Measurements from ENCODE around the gene MVD. TPM values are rescaled to one million over a fixed set of nuclear protein-coding genes. Genes with fewer than 3 reads are reported as not detected.

Gene MVD
- total RNA-seq, 1 donor from 2014 or later, result 78.1 TPM

GRCh38 chr16:88700322-88700635 is 37.4 kb upstream of the MVD start:
- peaks cover 3% of the 10 kb centered on the region for H3K4me1 Mint-ChIP-seq (ENCODE audit: low read depth)
- no peak overlapping the region for H3K27ac Mint-ChIP-seq
- no peaks in the 10 kb centered on the region for H3K27me3 Mint-ChIP-seq
- TF ChIP-seq, protein P1, sequence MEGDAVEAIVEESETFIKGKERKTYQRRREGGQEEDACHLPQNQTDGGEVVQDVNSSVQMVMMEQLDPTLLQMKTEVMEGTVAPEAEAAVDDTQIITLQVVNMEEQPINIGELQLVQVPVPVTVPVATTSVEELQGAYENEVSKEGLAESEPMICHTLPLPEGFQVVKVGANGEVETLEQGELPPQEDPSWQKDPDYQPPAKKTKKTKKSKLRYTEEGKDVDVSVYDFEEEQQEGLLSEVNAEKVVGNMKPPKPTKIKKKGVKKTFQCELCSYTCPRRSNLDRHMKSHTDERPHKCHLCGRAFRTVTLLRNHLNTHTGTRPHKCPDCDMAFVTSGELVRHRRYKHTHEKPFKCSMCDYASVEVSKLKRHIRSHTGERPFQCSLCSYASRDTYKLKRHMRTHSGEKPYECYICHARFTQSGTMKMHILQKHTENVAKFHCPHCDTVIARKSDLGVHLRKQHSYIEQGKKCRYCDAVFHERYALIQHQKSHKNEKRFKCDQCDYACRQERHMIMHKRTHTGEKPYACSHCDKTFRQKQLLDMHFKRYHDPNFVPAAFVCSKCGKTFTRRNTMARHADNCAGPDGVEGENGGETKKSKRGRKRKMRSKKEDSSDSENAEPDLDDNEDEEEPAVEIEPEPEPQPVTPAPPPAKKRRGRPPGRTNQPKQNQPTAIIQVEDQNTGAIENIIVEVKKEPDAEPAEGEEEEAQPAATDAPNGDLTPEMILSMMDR (IDR thresholded peaks at IDR 0.05; ENCODE audit: unreplicated experiment), result no peak
- no peak overlapping the region for H3K4me3 Mint-ChIP-seq (ENCODE audit: low read depth)
- peaks cover 2% of the 10 kb centered on the region for H3K36me3 Mint-ChIP-seq (ENCODE audit: insufficient read depth)
- H3K9me3 Mint-ChIP-seq (ENCODE audit: low read depth), result no peaks in the 10 kb centered on the region
- no peak for DNase-seq (ENCODE audit: low spot score, unreplicated experiment)

- Mint-ChIP-seq H3K4me1 (ENCODE audit: low read depth) (peaks cover 1% of the 10 kb centered on the region), H3K36me3 (ENCODE audit: insufficient read depth) (peaks cover 2% of the 10 kb centered on the region), H3K4me3 (ENCODE audit: low read depth) (no peak overlapping the region), H3K9me3 (ENCODE audit: low read depth) (no peaks in the 10 kb centered on the region), H3K27me3 (no peaks in the 10 kb centered on the region), H3K27ac (no peak overlapping the region)
- no peak for DNase-seq (ENCODE audit: low spot score, unreplicated experiment)
- TF ChIP-seq, protein P1 (IDR thresholded peaks at IDR 0.05; ENCODE audit: unreplicated experiment), result no peak
Observed at GRCh38 chr16:88699180-88699579, 36.3 kb upstream of the MVD start.

DNA sequence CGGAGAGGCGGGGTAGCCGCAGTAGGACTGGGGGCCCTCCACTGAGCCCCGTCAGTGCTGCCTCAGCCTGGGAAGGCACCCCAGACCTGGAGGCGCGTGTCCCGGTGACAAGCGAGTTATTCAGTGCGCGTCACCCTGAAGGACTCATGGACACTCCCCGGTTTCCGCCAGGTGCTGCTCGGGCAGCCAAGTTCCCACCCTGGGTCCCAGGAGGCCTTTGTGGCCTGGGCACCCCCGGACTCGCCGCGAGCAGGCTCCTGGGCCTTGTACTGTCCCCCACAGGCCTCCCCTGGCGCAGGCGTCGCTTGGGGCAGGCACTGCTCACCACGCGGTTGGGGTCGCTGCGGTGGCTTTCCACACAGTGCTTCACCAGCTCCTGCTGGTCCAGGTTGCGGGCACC is 35.8 kb upstream of the MVD start:
- Mint-ChIP-seq H3K4me1 (ENCODE audit: low read depth) (no peaks in the 10 kb centered on the region), H3K4me3 (ENCODE audit: low read depth) (no peak overlapping the region), H3K27me3 (no peaks in the 10 kb centered on the region), H3K9me3 (ENCODE audit: low read depth) (no peaks in the 10 kb centered on the region), H3K36me3 (ENCODE audit: insufficient read depth) (peaks cover 2% of the 10 kb centered on the region), H3K27ac (no peak overlapping the region)
- TF ChIP-seq, protein P1 (IDR thresholded peaks at IDR 0.05; ENCODE audit: unreplicated experiment), result no peak
- DNase-seq (ENCODE audit: low spot score, unreplicated experiment), result no peak

- DNase-seq (ENCODE audit: low spot score, unreplicated experiment), result no peak
- no peak overlapping the region for H3K27ac Mint-ChIP-seq
- no peaks in the 10 kb centered on the region for H3K4me1 Mint-ChIP-seq (ENCODE audit: low read depth)
- H3K27me3 Mint-ChIP-seq, result no peaks in the 10 kb centered on the region
- no peaks in the 10 kb centered on the region for H3K9me3 Mint-ChIP-seq (ENCODE audit: low read depth)
- peaks cover 2% of the 10 kb centered on the region for H3K36me3 Mint-ChIP-seq (ENCODE audit: insufficient read depth)
- H3K4me3 Mint-ChIP-seq (ENCODE audit: low read depth), result no peak overlapping the region
- TF ChIP-seq, protein P1 (IDR thresholded peaks at IDR 0.05; ENCODE audit: unreplicated experiment), result peak; percentile 47
Observed at GRCh38 chr16:88697831-88698615, 35.1 kb upstream of the MVD start.

DNA sequence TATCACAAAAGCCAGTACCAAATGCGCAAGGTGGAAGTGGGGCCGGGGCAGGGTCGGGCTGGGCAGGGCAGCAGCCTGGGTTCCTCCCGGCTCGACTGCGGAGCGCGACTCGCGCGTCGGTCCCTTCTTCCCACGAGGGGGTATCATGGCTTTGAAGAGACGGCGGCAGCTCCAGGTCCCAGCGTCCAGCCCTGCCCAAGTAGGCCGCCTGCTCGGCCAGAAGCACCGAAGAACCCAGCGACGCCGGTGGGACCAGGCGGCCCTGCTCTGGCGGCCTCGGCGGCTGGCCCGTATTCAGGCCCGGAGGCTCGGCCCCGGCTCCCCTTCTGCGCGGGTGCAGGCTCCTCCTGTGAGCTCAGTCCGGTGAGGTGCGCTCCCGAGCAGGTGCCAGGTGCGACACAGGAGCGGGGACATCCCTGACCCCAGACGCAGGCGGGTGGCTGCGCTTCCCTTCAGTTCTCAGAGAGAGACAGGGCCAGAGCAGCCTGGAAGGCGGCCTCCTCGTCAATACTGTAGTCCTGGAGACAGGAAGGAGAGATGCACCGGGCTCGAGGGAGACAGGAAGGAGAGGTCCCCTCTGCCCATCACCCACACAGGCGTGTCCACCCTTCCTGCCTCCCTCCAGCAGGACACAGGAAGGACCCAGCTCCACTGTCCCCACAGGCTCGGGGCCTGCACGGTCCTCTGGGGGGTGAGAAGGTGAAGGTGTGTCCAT is 34.4 kb upstream of the MVD start:
- H3K4me1 Mint-ChIP-seq (ENCODE audit: low read depth), result no peaks in the 10 kb centered on the region
- no peaks in the 10 kb centered on the region for H3K27me3 Mint-ChIP-seq
- TF ChIP-seq, protein P1 (IDR thresholded peaks at IDR 0.05; ENCODE audit: unreplicated experiment), result no peak
- H3K27ac Mint-ChIP-seq, result no peak overlapping the region
- no peak overlapping the region for H3K4me3 Mint-ChIP-seq (ENCODE audit: low read depth)
- H3K36me3 Mint-ChIP-seq (ENCODE audit: insufficient read depth), result peaks cover 2% of the 10 kb centered on the region
- no peak for DNase-seq (ENCODE audit: low spot score, unreplicated experiment)
- H3K9me3 Mint-ChIP-seq (ENCODE audit: low read depth), result no peaks in the 10 kb centered on the region
